Fibroblast of lung (primary cell): Measurements from ENCODE around the gene SLC35E1.

Experiments
- CTCF ChIP-seq, 2 donors: IDR thresholded peaks in 1 of 2; conservative IDR thresholded peaks in 1 of 2; 1 replicate in 1 of 2; 2 replicates in 1 of 2; pipeline ENCODE4 v1.5.1; 2011 to 2012; ENCODE audit warnings: low read length in 2 of 2, control low read depth in 1 of 2, inconsistent platforms in 1 of 2, low read depth in 1 of 2, mild to moderate bottlenecking in 1 of 2
- EZH2 ChIP-seq: IDR thresholded peaks from 2 replicates; pipeline ENCODE4 v1.5.1; 2012; ENCODE audit warnings: low read length, control low read depth, mild to moderate bottlenecking; ENCODE audit errors: missing control alignments

- TF ChIP-seq CTCF (conservative IDR thresholded peaks at IDR 0.05 in 1 of 2, IDR thresholded peaks at IDR 0.05 in 1 of 2; ENCODE audit: low read depth in 1 of 2, low read length in 2 of 2): no peak
- no peak for TF ChIP-seq EZH2
Measured at GRCh38 chr19:16531380-16531669, 40.9 kb downstream of the SLC35E1 start.
